GM18861 (cell line): Measurements from ENCODE around the gene SNTN.

Source experiments
- ATAC-seq: cut with Tn5 transposase; IDR thresholded peaks from one replicate; pipeline ENCODE4 v1.9.1; 2021; ENCODE audit not compliant: unreplicated experiment

SNTN gene

DNA sequence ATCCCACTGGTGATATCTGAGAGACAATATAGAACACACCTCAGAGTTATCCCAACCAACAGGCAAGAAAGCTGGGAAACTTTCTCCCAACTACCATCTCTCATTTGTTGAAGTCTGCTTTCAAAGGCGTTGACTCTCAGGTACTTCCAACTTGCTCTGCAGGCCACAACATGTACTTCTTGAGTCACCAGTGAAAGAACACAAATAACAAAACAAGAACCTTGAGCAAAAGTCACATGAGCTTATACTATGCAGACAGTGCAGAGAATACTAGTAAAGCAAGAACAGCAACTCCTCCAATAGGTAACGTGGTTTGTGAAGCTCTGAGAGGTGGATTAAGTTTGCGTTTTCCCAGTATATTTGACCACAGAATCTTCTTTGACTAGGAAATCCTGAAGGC, 20.6 kb downstream of the SNTN start:
- no peak for ATAC-seq

DNA sequence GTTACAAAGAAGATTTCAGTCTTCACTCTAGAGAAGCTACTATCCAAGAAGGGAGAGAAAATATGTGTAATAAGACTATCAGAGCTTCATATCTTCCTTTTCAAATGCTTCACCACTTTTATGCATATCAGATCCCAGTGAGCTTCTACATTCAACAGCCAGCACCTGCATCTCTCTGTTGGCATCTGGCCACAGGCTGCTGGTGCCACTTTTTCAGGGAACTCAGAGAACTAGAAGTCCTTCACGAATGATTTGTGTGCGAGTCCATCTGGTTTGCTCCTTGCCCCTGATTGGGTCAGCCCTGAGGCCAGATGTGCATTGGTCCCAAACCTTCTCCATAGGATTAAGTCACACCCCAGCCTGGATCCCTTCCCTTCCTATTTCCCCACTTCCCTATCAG, 22.1 kb downstream of the SNTN start:
- ATAC-seq, result no peak

DNA sequence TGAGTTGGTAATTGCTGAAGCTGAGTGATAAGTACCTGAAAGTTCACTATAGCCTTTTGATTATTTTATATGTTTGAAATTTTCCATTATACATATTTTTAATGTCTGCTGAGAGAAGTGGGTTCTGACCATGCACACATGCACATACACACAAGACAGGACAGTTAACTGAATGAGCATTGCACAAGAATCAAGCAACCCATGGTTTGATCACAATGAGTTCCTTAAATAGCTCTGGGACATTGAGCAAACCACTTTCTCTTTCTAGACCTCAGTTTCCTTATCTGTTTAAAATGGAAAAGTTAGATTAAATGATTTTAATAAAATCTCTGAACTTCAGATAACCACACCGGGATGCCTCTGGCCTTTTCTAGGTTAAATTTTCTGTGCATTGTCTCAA, 26.7 kb downstream of the SNTN start:
- ATAC-seq, result no peak

DNA sequence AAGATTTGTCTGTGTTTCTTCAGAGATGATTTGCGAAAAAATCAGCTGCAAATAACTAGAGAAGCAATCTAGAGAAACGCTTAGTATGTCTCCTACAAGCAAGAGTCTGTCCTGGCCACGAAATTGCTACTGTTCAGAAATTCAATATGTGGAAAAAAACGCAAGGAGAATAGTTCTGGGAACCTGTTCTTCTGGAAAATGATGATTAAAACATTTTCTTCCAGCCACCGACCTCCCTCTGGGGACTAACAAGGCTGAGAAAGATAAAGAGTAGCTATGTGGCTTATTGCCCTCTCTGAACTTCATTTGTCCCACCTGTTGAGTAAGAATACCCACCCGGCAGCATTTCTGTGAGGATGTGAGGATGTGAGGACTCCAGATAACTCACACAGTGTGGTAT, 31.6 kb downstream of the SNTN start:
- ATAC-seq, result no peak

DNA sequence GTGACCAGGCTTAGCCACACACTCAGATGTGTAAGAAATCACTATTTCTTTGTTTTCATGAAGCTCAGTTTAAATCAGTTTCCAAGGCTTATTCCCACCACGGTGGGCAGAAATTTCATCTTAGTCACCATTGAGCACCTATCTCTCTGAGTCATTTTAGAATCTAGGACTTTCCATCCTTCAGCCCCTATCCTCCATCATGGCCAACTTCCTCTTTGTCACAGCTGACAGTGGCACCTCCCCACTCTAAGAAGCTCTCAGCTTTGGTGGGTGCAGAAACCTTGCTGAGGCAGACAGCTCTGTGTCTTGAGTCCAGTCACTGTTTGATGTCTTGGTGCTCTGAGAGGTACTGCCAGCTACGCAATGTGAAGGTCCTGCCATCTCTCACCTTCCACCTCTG, 32.9 kb downstream of the SNTN start:
- no peak for ATAC-seq

DNA sequence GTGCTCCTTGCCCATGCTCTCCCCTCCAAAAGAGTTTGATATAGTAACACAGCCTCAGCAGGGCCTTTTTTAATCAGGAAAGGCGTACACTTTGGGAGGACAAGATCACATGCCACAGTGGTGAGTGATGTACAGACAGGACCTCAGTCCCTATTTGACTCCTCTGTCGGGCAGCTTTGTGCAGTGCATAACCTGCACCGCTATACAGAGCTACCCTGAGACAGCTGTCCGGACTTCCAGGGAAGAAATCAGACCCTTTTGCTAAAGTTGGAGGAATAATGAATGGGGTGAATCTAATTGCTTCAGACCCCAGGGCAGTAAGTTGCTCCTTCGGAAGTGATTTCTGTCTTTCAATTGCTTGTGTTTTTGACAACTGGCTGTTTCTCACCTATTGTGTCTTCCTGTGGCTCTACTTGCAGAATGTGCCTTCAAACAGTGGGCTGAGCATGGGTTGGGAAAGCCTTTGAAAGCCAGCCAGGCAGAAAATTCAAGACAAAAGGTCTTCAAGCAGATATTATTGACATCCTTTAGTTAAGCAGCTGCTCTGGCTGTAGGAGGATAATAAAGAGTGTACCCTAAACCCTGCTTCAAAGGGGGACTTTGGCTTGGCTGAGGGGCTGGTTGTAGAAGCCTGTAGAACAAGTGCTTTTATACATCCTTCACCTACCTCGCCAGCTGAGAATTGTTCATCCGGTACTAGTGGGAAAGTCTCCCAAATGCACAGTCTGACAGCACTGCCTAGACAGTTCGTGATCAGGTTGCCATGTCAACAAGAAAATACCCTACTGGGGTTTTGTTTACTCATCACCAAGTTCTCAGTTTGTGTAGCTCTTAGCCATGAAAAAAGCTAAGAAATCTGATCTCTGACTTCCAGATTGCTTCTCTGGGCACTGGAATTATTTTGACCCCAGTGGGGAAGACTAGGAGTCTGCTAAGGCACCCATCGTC, 35.1 kb downstream of the SNTN start:
- ATAC-seq, result no peak

DNA sequence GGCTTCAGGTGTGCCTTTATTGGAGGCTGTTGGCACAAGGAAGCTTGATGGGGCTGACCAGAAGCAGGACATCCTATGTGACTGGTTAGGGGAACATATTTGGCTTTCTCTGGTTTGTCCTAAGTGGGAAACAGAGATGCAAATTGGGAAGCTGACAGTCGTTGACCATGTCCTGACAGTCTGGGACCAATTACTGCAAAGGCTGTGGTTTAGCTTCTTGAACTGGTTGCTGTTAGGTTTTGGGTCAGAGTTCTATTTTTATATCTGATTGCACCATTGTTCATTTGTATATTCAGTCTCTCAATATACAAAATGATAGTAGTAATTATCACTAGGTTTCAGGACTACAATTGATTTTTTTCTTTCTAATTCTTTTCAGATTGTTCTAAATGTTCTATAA, 36.8 kb downstream of the SNTN start:
- no peak for ATAC-seq

DNA sequence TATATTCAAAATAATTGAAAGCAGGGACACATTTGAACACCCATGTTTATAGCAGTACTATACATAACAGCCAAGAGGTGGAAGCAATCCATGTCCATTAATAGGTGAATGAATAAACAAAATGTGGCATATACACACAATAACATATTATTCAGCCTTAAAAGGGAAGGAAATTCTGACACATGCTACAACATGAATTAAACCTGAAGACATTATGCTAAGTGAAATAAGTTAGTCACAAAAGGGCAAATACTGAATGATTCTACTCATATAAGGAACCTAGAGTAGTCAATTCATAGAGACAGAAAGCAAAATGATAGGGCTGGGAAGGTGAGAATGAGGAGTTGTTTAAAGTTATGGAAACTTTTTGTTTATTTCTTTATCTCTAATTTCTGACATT, 40.9 kb downstream of the SNTN start:
- no peak for ATAC-seq

DNA sequence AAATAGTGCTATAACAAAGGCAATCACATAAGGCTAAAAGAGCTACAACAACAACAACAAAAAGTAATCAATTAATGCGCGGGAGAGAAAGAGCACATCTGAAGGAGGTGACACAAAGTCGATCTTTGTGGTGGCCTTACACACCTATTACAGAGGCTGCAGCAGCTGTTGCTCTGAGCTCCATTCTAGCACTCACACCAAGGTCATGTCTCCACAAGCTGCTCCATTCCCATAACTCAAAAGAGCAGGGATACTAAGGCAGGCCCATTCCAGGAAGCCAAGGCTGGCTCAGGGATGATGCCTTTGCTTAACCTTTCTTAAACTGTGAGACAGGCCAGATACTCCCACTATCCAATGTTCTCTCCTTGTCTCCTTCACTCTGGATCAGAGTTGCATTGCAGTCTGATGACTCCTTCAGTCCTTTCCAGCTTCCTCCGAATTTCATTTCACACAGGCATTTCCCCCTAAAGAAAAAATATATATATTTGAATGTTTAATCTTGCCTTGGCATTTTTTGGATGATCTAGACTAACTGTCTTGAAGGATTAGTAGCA, 52.7 kb downstream of the SNTN start:
- ATAC-seq, result no peak

DNA sequence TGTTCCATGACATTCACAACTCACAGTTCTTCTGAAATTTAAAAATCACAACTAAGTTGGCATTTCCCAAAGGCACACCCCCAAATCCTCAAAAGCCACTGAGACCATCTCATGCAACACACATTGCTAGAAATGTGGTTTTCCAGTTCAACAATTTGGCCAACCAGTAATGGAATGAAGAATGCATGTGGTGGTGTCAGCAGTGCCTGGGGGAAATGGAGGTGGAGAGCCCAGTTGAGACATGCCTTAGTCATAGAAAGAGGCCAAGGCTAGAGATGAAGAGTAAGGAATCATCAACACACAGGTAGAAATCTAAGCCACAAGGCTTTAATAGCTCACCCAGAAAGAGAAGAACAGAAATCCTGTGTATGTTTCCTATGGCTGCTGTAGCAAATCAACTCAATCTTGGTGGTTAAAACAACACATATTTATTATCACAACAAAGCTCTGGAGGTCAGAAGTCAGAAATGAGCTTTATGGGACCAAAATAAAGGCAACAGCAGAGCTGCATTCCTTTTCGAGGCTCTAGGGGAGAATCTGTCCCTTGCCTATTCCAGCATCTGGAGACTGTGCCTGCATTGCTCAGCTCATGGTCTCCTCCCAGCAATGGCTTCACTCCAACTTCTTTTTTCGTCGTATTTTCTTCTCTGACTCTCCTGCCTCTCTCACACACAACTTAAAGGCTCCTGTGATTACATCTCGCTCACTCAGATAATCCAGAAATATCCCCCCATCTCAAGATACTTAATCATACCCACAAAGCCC, 54.0 kb downstream of the SNTN start:
- ATAC-seq, result no peak

DNA sequence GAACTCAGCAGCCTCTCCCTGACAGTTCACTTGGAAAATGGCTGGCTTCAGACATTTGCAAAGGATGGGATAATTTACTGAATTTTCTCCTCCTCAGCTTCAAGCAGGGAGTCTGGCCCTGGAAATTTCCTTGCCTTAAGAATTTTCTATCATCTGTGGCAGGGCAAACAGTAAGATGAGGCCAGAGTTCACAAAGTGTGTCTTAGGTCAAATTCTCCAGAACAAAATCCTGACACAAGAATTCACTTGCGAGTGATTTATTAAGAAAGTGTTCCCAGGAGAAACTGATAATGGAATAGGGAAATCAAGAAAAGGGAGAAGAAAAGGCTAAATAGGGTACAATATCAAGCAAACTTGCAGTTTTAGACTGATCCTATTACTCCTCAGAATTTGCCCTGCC, 55.3 kb downstream of the SNTN start:
- no peak for ATAC-seq

DNA sequence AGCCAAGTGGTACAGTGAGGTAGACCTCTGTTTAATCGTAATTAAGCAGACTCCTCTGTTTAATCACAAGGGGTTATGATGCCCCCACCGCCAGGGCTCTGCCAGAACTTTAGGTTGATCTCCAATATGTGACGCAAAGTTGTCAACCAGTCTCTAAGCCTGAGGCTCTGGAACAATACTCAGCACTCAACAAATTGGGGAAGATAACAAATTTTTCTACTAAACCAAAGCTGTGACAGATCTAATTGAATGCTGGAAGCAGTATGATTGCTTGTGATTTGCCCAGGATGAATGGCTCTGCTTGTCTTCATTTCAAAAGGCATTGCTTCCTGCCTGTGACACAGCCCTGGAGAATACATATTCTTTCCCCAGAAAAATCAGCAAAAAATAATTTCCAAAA, 57.1 kb downstream of the SNTN start:
- no peak for ATAC-seq
